K562 treated with DMSO at 1 percent for 12 hours (cell line): ENCODE results near the gene OR4C3. TPM values are rescaled to one million over a fixed set of nuclear protein-coding genes. Genes with fewer than 3 reads are reported as not detected.

Experiments
- total RNA-seq: library from RNA; unstranded; fragments of 300-600 nt; gene quantifications from 2 replicates; pipeline ENCODE4 v1.2.3, GENCODE V29; 2022; ENCODE audit not compliant: insufficient read depth

OR4C3 gene
- total RNA-seq, result not detected in 2 replicates

GRCh38 chr11:48324620-48325019 lies at the start of gene OR4C3:
OR4C3 (plus strand) TSS chr11:48324920; CDS start chr11:48325022, 102 bp downstream.

GRCh38 chr11:48305923-48306322 lies 18.8 kb upstream of the OR4C3 start, which contains the start of gene OR4S1:
OR4S1 (plus strand) TSS chr11:48306223; CDS start chr11:48306223, 0 bp downstream.

GRCh38 chr11:48366365-48366764 lies 41.6 kb downstream of the OR4C3 start, which contains the start of gene OR4C5:
OR4C5 (minus strand) TSS chr11:48366465; CDS start chr11:48366465, 0 bp downstream.

Other genes with a start within 250 kb of the OR4C3 start
- not detected in 2 replicates for gene OR4B1, start 108.1 kb upstream of the OR4C3 start, total RNA-seq
- gene OR4X2, start 79.8 kb upstream of the OR4C3 start, total RNA-seq, result not detected in 2 replicates
- not detected in 2 replicates for gene OR4X1, start 61.1 kb upstream of the OR4C3 start, total RNA-seq
- not detected in 2 replicates for gene OR4S1, start 18.7 kb upstream of the OR4C3 start, total RNA-seq
- gene OR4C5, start 41.5 kb downstream of the OR4C3 start, total RNA-seq, result not detected in 2 replicates
- gene OR4A47, start 163.9 kb downstream of the OR4C3 start, total RNA-seq, result not detected in 2 replicates